ENCODE data around the gene GAS2.

Gene GAS2

DNA sequence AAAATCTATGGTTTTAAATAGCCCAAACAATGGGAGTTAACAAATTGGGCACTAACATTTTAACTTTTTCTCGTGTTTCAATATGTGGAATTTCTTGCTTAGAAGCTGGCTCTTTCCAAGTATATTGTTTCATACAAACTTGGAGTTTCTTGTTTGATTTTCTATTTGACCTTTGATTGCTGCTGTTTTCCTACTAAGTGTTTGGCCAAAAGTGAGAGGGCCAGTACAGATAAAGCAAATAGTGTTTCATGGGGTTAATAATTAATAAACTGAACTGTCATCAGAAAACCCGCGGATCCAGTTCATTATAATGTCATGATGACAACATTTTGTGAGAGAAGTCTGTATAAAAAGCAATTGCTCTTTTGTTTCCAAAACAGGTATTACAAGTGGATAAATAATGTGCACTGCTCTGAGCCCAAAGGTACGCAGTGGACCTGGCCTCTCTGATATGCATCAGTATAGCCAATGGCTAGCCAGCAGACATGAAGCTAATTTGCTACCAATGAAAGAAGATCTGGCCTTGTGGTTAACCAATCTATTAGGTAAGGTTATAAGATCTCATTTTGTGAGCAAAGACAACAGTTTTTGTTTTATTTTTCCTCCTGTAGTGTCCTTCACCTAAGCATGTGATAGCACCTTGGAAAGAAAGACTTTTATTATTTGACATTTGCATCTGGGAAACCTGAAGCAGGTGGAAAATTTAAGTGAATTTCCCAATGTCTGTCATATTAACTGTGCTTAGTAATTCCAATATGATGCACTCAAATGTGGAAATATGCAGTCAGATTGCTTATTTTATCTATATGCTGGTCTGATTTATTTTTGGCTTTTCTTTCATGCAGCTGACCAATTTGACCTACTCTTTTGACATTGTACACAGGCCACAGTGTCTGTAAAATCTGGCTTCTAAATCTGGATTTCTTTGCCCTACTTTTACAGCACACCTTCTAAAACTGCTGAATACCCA is 8.3 kb downstream of the GAS2 start:
- Histone ChIP-seq H3K9me3 (ENCODE audit: control insufficient read depth in 2 of 2, low read length in 2 of 2) (no peaks in the 10 kb centered on the region), H3K27me3 (ENCODE audit: control insufficient read depth in 1 of 2, insufficient read depth in 2 of 2, low read length in 2 of 2) (no peaks in the 10 kb centered on the region), H3K27ac (ENCODE audit: low read length) (no peak overlapping the region), H3K9ac (ENCODE audit: low read length in 2 of 2) (no peak overlapping the region), H3K36me3 (ENCODE audit: control insufficient read depth in 2 of 2, insufficient read depth in 2 of 2, low read length in 2 of 2) (no peaks in the 10 kb centered on the region), H3K4me1 (ENCODE audit: control insufficient read depth, insufficient read depth, low read length) (no peaks in the 10 kb centered on the region), H3K4me3 (ENCODE audit: low read length in 2 of 2) (no peak overlapping the region)

DNA sequence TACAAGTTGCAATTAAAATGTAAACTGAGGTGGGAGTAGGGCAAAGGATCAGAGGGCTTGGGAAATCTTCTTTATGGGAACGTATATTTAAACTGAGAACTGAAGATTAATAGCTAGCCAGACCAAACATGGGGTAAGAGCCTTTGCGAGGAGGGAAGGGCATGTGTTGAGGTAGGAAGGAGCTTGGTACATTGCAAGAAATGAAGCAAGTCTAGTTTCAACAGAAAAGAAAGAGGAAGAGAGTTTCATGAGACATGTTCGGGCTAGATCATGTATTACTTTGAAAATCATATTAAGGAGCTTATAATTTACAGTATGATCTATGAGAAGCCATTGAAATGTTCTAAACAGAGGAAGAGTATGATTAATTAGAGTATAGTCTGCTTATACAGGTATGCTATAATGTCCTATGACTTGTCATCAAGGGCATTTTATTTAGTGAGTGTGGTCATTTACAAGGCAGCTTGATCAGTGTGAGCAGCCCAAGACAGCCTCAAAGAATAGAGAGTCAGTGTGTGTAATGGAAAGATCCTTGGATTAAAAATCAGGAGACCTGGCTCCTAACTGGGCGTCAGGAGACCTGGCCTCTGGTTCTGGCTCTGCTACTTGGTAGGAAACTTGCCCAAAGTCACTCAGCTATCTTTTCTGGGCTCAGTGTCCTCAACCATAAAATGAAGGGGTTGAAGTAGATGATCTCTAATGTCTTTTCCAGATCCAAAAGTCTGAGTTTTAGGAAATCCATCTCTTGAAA is 10.9 kb downstream of the GAS2 start:
- no peaks in the 10 kb centered on the region for H3K4me1 ChIP-seq (ENCODE audit: control insufficient read depth, insufficient read depth, low read length)
- H3K36me3 ChIP-seq (ENCODE audit: control insufficient read depth in 2 of 2, insufficient read depth in 2 of 2, low read length in 2 of 2), result no peaks in the 10 kb centered on the region
- no peak overlapping the region for H3K27ac ChIP-seq (ENCODE audit: low read length)
- no peak overlapping the region for H3K4me3 ChIP-seq (ENCODE audit: low read length in 2 of 2)
- no peaks in the 10 kb centered on the region for H3K27me3 ChIP-seq (ENCODE audit: control insufficient read depth in 1 of 2, insufficient read depth in 2 of 2, low read length in 2 of 2)
- no peak overlapping the region for H3K9ac ChIP-seq (ENCODE audit: low read length in 2 of 2)
- H3K9me3 ChIP-seq (ENCODE audit: control insufficient read depth in 2 of 2, low read length in 2 of 2), result no peaks in the 10 kb centered on the region

DNA sequence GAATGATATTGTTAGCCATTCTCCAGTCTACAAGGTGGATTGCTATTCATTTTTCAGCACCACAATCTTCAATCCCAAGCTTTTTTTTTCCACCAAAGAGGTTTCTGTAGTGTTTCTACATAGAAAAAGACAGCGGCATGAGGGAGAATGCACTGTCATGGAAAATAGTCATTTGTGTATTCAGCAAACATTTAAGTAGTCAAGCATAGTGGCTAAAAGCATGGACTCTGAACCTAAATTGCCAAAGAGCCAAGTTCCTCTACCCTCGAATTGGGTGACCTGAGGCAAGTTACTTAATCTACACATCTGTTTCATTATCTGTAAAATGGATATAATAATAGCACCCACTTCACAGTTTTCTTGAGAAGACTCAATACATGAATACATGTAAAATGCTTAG is 14.2 kb downstream of the GAS2 start:
- no peaks in the 10 kb centered on the region for H3K27me3 ChIP-seq (ENCODE audit: control insufficient read depth in 1 of 2, insufficient read depth in 2 of 2, low read length in 2 of 2)
- no peak overlapping the region for H3K9ac ChIP-seq (ENCODE audit: low read length in 2 of 2)
- no peaks in the 10 kb centered on the region for H3K36me3 ChIP-seq (ENCODE audit: control insufficient read depth in 2 of 2, insufficient read depth in 2 of 2, low read length in 2 of 2)
- H3K9me3 ChIP-seq (ENCODE audit: control insufficient read depth in 2 of 2, low read length in 2 of 2), result no peaks in the 10 kb centered on the region
- no peak overlapping the region for H3K4me3 ChIP-seq (ENCODE audit: low read length in 2 of 2)
- no peak overlapping the region for H3K27ac ChIP-seq (ENCODE audit: low read length)
- no peaks in the 10 kb centered on the region for H3K4me1 ChIP-seq (ENCODE audit: control insufficient read depth, insufficient read depth, low read length)

DNA sequence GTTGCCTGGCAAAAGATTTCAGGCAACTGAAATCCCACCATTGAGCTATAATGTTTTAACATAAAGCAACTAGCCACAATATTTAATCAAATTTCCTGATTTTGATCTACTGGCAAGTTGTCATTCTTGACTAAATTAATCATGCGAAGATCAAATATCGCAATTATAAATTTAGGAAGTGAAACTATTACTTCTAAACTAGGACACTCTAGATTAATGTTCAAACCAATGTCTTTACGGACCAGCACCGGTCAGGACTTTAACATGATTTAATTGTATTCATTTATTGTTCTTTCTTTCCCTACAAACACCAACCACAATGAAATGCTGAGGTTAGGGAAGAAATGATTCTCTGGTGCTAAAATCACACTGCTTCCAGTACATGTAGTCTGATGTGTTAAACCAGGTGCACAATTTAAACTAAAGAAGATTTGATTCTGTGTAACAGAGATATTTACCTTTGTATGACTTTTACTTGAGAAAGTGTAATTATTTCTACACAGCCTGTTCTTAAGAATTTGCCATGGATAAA is 14.9 kb downstream of the GAS2 start:
- no peak overlapping the region for H3K27ac ChIP-seq (ENCODE audit: low read length)
- H3K9me3 ChIP-seq (ENCODE audit: control insufficient read depth in 2 of 2, low read length in 2 of 2), result no peaks in the 10 kb centered on the region

DNA sequence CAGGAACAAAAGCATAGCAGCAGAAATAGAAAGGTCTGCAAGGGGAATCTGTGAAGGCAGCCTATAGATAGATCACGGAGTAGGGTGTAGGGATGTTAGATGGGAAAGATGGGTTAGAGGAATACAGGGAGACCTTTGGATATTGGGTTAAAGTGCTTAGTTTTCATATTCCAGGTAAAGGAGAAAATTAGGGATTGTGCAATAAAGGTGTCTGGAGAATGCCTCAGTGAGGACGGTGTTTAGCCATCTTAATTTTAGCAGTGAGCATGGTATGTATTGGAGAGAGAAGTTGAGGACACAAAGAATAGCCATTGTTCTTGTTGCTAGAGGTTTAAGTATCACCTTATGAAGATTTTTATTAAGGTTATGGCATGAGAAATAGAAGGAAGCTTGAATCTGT is 17.7 kb downstream of the GAS2 start:
- Histone ChIP-seq H3K27ac (ENCODE audit: low read length) (no peak overlapping the region), H3K4me3 (ENCODE audit: low read length in 2 of 2) (no peak overlapping the region), H3K9me3 (ENCODE audit: control insufficient read depth in 2 of 2, low read length in 2 of 2) (no peaks in the 10 kb centered on the region), H3K36me3 (ENCODE audit: control insufficient read depth in 2 of 2, insufficient read depth in 2 of 2, low read length in 2 of 2) (no peaks in the 10 kb centered on the region), H3K27me3 (ENCODE audit: control insufficient read depth in 1 of 2, insufficient read depth in 2 of 2, low read length in 2 of 2) (no peaks in the 10 kb centered on the region), H3K9ac (ENCODE audit: low read length in 2 of 2) (no peak overlapping the region), H3K4me1 (ENCODE audit: control insufficient read depth, insufficient read depth, low read length) (no peaks in the 10 kb centered on the region)

More for the DNA sequence above, 14.9 kb downstream of the GAS2 start:
- no peak overlapping the region for H3K9ac ChIP-seq (ENCODE audit: low read length in 2 of 2)
- no peaks in the 10 kb centered on the region for H3K27me3 ChIP-seq (ENCODE audit: control insufficient read depth in 1 of 2, insufficient read depth in 2 of 2, low read length in 2 of 2)
- H3K4me3 ChIP-seq (ENCODE audit: low read length in 2 of 2), result no peak overlapping the region
- H3K36me3 ChIP-seq (ENCODE audit: control insufficient read depth in 2 of 2, insufficient read depth in 2 of 2, low read length in 2 of 2), result no peaks in the 10 kb centered on the region
- H3K4me1 ChIP-seq (ENCODE audit: control insufficient read depth, insufficient read depth, low read length), result no peaks in the 10 kb centered on the region

DNA sequence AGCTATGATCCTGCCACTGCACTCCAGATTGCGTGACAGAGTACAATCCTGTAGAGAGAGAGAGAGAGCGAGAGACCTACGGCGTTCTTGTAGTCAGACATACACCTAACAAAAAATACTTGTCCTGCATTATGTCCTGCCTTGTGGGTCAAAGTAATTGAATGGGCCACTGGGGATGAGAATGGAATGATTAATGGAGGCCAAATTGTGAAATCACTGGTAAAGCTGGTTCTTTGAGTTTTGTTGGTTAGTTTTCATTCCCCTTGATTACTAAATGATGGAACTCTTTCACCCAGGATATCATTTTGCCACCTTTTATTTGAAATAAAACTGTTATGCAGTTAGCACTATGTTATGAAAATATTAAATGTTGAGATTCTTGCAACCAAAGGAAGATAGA is 18.7 kb downstream of the GAS2 start:
- no peaks in the 10 kb centered on the region for H3K4me1 ChIP-seq (ENCODE audit: control insufficient read depth, insufficient read depth, low read length)

DNA sequence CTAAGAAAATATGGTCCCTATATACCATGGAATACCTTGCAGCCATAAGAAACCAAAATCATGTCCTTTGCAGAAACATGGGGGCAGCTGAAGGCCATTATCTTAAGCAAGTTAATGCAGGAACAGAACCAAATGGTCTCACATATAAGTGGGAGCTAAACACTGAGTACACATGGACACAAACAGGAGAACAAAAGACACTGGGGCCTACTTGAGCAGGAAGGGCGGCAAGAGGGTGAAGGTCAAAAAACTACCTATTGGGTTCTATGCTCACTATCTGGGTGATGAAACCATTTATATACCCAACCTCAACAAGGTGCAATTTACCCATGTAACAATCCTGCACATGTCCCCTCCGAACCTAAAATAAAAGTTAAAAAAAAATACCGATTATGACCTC is 22.5 kb downstream of the GAS2 start:
- H3K27me3 ChIP-seq (ENCODE audit: control insufficient read depth in 1 of 2, insufficient read depth in 2 of 2, low read length in 2 of 2), result no peaks in the 10 kb centered on the region
- no peaks in the 10 kb centered on the region for H3K9me3 ChIP-seq (ENCODE audit: control insufficient read depth in 2 of 2, low read length in 2 of 2)
- H3K36me3 ChIP-seq (ENCODE audit: control insufficient read depth in 2 of 2, insufficient read depth in 2 of 2, low read length in 2 of 2), result no peaks in the 10 kb centered on the region
- H3K4me3 ChIP-seq (ENCODE audit: low read length in 2 of 2), result no peak overlapping the region
- H3K9ac ChIP-seq (ENCODE audit: low read length in 2 of 2), result no peak overlapping the region
- H3K27ac ChIP-seq (ENCODE audit: low read length), result no peak overlapping the region
- H3K4me1 ChIP-seq (ENCODE audit: control insufficient read depth, insufficient read depth, low read length), result no peaks in the 10 kb centered on the region

More for the DNA sequence above, 18.7 kb downstream of the GAS2 start:
- H3K9ac ChIP-seq (ENCODE audit: low read length in 2 of 2), result no peak overlapping the region
- H3K27me3 ChIP-seq (ENCODE audit: control insufficient read depth in 1 of 2, insufficient read depth in 2 of 2, low read length in 2 of 2), result no peaks in the 10 kb centered on the region
- no peaks in the 10 kb centered on the region for H3K9me3 ChIP-seq (ENCODE audit: control insufficient read depth in 2 of 2, low read length in 2 of 2)
- H3K36me3 ChIP-seq (ENCODE audit: control insufficient read depth in 2 of 2, insufficient read depth in 2 of 2, low read length in 2 of 2), result no peaks in the 10 kb centered on the region
- no peak overlapping the region for H3K27ac ChIP-seq (ENCODE audit: low read length)
- H3K4me3 ChIP-seq (ENCODE audit: low read length in 2 of 2), result no peak overlapping the region

DNA sequence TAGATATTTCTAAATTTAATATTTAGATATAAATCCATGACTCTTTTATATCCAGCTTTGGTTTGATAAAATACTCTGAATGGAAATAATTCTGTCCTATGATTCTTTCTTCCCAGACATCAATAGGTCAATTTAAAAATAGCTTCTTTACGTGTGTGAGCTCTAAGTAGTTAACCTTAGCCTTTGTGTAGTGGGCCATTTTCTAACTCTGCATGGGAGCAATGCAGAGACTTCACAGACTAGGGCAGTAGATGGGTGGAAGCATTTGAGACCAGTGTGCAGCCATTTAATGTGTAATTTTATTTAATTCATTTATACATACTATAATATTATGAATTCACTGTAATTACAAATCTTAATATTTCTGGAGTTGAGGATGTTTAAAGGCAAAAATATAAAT is 23.8 kb downstream of the GAS2 start:
- Histone ChIP-seq H3K27ac (ENCODE audit: low read length) (no peak overlapping the region), H3K9me3 (ENCODE audit: control insufficient read depth in 2 of 2, low read length in 2 of 2) (no peaks in the 10 kb centered on the region), H3K4me1 (ENCODE audit: control insufficient read depth, insufficient read depth, low read length) (no peaks in the 10 kb centered on the region)

DNA sequence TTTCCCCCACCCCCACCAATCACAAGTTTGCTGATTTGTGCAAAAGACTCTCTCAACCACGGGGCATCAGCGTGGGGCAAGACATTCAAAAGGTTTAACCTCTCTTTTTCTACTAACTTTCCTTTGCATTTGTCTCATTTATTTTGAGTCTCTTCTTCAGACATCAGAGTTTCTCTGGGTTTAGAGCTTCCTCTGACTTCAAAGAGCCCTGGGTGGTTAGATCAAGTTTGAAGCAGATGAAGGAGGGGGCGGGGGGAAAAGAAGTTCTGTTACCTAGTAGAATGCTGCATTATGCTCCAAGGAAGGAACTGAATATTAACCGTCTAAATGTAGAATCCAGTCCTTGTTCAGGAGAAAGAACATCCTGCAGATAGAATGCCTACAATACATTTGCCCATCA is 24.5 kb downstream of the GAS2 start:
- H3K9me3 ChIP-seq (ENCODE audit: control insufficient read depth in 2 of 2, low read length in 2 of 2), result no peaks in the 10 kb centered on the region
- no peaks in the 10 kb centered on the region for H3K27me3 ChIP-seq (ENCODE audit: control insufficient read depth in 1 of 2, insufficient read depth in 2 of 2, low read length in 2 of 2)
- H3K27ac ChIP-seq (ENCODE audit: low read length), result no peak overlapping the region
- no peaks in the 10 kb centered on the region for H3K4me1 ChIP-seq (ENCODE audit: control insufficient read depth, insufficient read depth, low read length)
- H3K36me3 ChIP-seq (ENCODE audit: control insufficient read depth in 2 of 2, insufficient read depth in 2 of 2, low read length in 2 of 2), result no peaks in the 10 kb centered on the region
- no peak overlapping the region for H3K9ac ChIP-seq (ENCODE audit: low read length in 2 of 2)
- no peak overlapping the region for H3K4me3 ChIP-seq (ENCODE audit: low read length in 2 of 2)

More for the DNA sequence above, 23.8 kb downstream of the GAS2 start:
- H3K9ac ChIP-seq (ENCODE audit: low read length in 2 of 2), result no peak overlapping the region
- H3K36me3 ChIP-seq (ENCODE audit: control insufficient read depth in 2 of 2, insufficient read depth in 2 of 2, low read length in 2 of 2), result no peaks in the 10 kb centered on the region
- no peak overlapping the region for H3K4me3 ChIP-seq (ENCODE audit: low read length in 2 of 2)
- no peaks in the 10 kb centered on the region for H3K27me3 ChIP-seq (ENCODE audit: control insufficient read depth in 1 of 2, insufficient read depth in 2 of 2, low read length in 2 of 2)

DNA sequence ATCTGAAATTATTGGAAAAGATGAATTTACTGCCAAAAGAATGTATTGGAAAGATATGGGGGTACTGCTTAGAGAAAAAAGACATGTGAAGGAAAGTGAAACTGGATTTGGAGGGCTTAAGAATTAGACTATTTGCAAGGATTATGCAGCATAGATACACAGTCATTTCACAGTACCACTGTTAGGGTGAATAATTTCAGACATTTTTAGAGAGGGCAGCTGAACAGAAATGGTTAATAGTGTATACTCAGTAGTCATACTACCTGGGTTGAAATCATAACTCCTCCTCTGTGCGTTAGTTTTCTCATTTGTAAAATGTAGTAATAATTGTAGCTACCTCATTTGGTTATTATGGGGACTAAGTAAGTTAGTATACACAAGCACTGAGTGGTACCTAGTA is 33.0 kb downstream of the GAS2 start:
- no peak overlapping the region for H3K4me3 ChIP-seq (ENCODE audit: low read length in 2 of 2)
- H3K4me1 ChIP-seq (ENCODE audit: control insufficient read depth, insufficient read depth, low read length), result no peaks in the 10 kb centered on the region
- H3K27me3 ChIP-seq (ENCODE audit: control insufficient read depth in 1 of 2, insufficient read depth in 2 of 2, low read length in 2 of 2), result no peaks in the 10 kb centered on the region
- no peaks in the 10 kb centered on the region for H3K36me3 ChIP-seq (ENCODE audit: control insufficient read depth in 2 of 2, insufficient read depth in 2 of 2, low read length in 2 of 2)
- H3K9ac ChIP-seq (ENCODE audit: low read length in 2 of 2), result no peak overlapping the region
- H3K9me3 ChIP-seq (ENCODE audit: control insufficient read depth in 2 of 2, low read length in 2 of 2), result no peaks in the 10 kb centered on the region
- H3K27ac ChIP-seq (ENCODE audit: low read length), result no peak overlapping the region
